Fibroblast of skin of right biceps (primary cell): Measurements from ENCODE around the gene ZDHHC18.

Source experiments
- DNase-seq: peaks from one replicate; pipeline ENCODE4 v3.0.0-alpha.2; 2013

The ZDHHC18 gene, protein sequence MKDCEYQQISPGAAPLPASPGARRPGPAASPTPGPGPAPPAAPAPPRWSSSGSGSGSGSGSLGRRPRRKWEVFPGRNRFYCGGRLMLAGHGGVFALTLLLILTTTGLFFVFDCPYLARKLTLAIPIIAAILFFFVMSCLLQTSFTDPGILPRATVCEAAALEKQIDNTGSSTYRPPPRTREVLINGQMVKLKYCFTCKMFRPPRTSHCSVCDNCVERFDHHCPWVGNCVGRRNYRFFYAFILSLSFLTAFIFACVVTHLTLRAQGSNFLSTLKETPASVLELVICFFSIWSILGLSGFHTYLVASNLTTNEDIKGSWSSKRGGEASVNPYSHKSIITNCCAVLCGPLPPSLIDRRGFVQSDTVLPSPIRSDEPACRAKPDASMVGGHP

DNA sequence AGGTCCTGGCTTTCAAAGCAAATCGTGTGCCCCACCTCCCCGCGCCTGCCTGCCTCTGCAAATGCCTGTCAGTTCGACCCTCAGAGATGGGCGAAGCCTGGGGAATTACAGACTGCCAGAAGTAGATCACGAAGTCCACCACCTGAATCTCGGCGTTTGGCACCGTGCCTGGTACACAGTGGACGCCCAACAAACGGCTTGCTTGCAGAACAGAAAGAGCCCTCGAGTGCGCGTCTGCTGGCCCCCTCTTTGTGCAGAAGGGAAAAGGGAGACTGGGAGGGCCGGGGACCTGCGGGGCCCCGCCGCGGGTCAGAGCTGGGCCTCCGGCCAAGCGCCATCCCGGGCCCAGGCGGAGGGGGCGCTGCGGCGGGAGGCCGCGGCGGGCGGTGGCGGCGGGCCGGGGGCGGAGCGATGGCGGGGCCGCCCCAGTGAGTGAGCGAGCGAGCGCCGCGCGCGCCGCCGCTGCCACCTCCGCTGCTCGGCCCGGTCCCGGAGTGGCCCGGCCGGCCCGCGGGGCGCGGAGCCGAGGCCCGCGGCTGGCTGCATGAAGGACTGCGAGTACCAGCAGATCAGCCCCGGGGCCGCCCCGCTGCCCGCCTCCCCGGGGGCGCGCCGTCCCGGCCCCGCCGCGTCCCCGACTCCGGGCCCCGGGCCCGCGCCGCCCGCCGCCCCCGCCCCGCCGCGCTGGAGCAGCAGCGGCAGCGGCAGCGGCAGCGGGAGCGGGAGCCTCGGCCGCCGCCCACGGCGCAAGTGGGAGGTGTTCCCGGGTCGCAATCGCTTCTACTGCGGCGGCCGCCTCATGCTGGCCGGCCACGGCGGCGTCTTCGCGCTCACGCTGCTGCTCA is at the start of gene ZDHHC18:
Gene ZDHHC18 (plus strand): TSS at position 428 of the 845 bp plus-strand sequence. CDS start 117 bp downstream, at position 545.
- DNase-seq = peak; percentile 65

GRCh38 chr1:26779098-26779668 is 47.3 kb upstream of the ZDHHC18 start:
- no peak for DNase-seq

GRCh38 chr1:26780344-26780957 is 46.0 kb upstream of the ZDHHC18 start:
- no peak for DNase-seq

GRCh38 chr1:26781206-26781825 is 45.2 kb upstream of the ZDHHC18 start:
- no peak for DNase-seq

GRCh38 chr1:26782521-26783212 is 43.8 kb upstream of the ZDHHC18 start:
- DNase-seq = no peak

DNA sequence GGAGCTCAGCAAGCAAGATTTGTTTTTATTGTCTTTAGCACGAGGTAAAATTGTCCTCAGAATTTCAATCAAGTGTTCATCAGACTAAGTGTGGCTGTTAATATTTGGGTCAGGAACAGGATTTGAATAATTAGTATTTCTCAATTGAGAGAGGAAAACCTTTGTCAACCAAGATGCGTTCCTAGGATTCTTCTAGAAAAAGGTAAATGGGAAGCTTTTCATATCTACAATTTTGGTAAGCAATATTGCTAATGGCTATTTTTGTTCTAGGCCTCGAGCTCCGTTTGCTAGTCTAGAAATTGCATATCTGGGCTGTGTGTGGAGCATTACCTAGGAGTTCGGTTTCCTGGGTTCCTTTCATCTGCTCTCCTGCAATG is 42.9 kb upstream of the ZDHHC18 start:
- DNase-seq = no peak

DNA sequence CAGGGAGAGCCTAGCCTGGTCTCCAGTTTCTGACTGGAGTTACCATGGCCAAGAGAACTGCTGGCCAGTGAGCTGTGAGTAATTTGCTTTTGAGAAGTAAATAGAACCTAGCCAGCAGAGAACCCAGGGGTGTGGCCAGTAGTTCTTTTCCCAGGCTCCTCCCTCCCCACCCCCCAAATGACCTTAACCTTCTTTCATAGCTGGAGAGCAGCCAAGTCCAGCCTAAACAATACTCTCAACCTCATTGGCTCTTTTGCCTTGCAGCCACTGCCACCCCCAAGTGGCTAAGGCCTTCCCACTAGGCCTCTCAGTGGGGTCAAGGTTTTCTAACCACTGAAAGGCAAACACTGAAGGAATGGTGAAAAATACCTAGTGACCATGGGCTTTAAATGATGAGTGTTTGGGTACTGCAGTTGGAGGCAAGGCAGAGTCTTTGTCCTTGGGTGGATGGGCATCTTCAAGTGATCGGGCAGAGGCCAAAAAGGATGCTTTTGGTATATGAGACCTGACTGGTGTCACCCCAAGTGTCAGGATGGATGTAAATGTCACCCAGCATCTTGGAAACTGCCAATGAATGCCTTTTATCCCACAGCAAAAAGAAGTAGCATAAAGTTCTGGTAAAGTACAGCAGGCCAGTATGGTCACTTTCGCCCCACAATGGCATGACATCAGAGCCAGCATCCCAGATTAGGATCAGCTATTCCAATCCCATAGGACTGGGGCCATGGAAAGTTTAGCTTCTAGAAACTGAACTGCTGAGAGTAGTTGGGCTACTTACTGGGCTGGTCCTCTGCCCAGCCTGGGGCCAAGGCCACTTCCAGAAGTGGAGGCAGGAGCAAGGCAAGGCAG is 42.2 kb upstream of the ZDHHC18 start:
- DNase-seq = peak; percentile 57

DNA sequence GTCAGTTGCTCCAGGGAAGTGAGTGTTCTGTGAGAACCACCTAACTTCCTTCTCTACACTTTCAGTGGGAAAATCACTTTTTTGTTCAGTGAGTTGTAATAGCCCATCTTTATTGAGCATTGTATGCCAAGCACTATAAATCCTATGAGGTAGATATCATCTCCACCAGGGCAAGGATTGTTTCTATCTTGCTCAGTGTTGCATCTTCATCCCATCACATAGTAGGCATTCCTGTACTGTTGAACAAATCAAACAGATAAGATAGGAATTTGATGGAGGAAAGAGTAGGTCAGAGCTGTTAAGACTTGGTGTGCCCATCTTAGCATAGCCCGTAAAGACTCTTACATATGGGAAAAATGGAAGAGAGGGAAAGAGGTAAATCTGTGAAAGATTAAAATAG is 41.6 kb upstream of the ZDHHC18 start:
- DNase-seq = no peak

- DNase-seq = peak; percentile 62
Observed at GRCh38 chr1:26785611-26786436, 40.7 kb upstream of the ZDHHC18 start.

GRCh38 chr1:26786437-26787380 is 39.8 kb upstream of the ZDHHC18 start:
- peak; percentile 85 for DNase-seq

DNA sequence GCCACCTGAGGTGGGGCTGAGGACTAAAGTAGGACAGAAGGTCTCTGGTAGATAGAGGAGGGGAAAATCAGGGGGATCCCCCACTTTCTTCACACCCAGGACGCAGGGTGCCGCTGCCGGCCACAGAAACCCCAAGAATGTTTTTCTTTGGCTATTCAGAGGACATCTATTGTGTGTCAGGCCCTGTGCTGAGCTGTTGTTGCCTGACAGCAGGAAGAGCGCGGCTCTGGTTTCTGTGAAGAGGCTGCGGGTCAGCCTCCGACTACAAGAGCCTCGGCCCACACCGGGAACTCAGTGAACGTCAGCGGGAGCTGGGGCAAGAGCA is 39.1 kb upstream of the ZDHHC18 start:
- peak; percentile 54 for DNase-seq

- peak; percentile 85 for DNase-seq
Observed at GRCh38 chr1:26787706-26788514, 38.6 kb upstream of the ZDHHC18 start, which contains the start of gene PIGV. Gene PIGV, plus strand, starts transcription at chr1:26787950. Its CDS starts 2,866 bp downstream, at chr1:26790816.

DNA sequence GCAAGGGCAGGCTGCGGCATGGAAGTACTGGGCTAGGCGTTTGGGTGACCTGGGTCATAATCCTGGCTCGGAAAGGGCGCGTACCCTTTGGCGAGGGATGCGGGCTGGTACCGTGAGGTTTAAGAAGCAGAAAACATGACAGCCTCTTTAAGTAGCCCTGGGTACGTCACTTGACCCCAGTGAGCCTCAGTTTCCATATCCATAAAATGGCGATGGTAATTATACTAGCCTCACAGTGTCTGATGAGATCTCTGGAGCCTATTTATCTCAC is 38.0 kb upstream of the ZDHHC18 start:
- no peak for DNase-seq

- peak; percentile 89 for DNase-seq
Observed at GRCh38 chr1:26788836-26789611, 37.5 kb upstream of the ZDHHC18 start.

DNA sequence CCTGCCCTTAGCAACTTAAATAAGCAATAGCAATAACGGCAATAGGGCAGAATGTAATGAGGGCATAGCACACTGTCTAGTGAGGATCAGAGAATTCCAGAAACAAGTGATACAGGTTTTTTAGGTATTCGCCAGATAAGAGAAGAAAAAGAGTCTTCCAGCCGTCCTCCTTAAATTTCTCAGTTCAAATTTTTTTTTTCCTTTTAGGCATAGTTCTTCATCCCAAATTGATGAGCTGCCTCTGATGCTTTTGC is 36.9 kb upstream of the ZDHHC18 start:
- DNase-seq = no peak

DNA sequence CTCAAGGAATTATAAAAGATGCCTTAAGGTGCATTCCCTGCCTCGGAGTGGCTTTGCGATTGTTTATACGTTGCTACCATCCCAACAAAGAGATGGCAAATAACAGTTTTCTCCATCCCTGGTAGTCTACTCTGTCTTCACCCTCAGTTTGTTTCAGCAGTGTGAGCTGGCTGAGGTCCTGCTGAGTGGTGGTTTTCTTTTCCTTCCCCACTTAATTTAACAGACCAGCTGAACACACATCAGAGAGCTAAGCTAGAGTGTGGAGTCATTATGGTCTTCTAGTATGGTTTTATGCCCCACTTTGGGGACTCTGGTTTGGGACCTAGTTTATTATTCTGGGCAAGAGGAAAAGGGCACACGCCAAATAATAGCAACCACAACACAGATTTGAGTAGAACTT is 36.6 kb upstream of the ZDHHC18 start:
- DNase-seq = no peak

DNA sequence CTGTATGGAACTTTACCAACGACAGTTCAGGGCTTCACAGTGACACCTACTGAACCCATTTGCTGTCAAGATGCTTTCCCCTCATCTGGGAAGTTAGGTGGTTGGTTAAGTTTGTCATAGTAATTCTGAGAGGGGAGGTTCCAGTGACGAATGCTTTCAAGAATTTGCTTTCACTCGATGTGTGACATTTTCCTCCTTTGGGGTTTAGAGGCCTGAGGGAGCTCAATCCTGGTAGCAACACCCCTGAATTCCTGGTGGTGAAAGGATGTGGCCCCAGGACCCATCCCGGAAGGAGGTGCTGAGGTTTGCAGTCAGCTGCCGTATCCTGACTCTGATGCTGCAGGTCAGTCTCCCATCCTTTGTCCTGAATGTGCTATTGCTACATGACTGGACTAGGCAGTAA is 35.9 kb upstream of the ZDHHC18 start:
- peak; percentile 26 for DNase-seq

DNA sequence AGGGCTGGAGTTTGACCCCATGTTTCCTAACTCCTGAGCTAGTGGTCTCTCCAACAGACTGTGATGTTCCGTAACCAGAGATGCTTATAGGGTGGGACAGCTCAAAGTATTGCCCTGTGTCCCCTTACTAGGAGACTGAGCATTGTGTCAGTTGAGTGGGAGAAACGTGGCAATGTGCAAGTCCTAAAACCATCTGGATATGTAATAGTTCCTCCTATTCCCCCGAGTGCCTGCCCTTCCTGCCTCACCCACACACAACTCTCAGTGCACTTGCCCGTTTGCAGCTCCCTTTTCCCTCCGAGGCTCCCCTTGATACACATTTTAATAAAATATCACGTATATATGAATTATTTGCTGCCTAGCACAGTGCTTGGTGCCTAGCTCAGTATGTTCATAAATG is 35.3 kb upstream of the ZDHHC18 start:
- DNase-seq = no peak
